ENCODE measurements around the gene KMT2E.

KMT2E gene

GRCh38 chr7:105141068-105141467 lies 127.1 kb downstream of the KMT2E start:
- no peaks in the 10 kb centered on the region for H3K4me1 ChIP-seq (ENCODE audit: control insufficient read depth, low read depth, low read length)
- no peak overlapping the region for H2BK15ac ChIP-seq (replicated peaks; ENCODE audit: low read depth)
- H3K79me2 ChIP-seq (ENCODE audit: control insufficient read depth, insufficient read depth, low read length): no peaks in the 10 kb centered on the region
- peaks cover 7% of the 10 kb centered on the region for H3K79me1 ChIP-seq (ENCODE audit: low read length)
- no peak overlapping the region for H4K5ac ChIP-seq (ENCODE audit: low read length)
- H2BK120ac ChIP-seq (ENCODE audit: low read depth, low read length): no peak overlapping the region
- H2BK5ac ChIP-seq (ENCODE audit: low read length): no peak overlapping the region
- H3K36me3 ChIP-seq (ENCODE audit: control insufficient read depth, insufficient read depth, low read length): no peaks in the 10 kb centered on the region
- peak; percentile 66 for DNase-seq
- H3K56ac ChIP-seq (ENCODE audit: low read length): no peak overlapping the region
- no peak overlapping the region for H3K4ac ChIP-seq (ENCODE audit: low read depth, low read length)
- no CpG with 5 or more reads among the region's 6 CpGs for WGBS (ENCODE audit: extremely low coverage, insufficient coverage, low lambda C conversion rate)
- H3K9ac ChIP-seq (ENCODE audit: low read length): no peak overlapping the region
- H3K4me3 ChIP-seq (ENCODE audit: low read length): no peak overlapping the region
- H3K27ac ChIP-seq (ENCODE audit: low read depth, low read length): no peak overlapping the region
- H3K18ac ChIP-seq (ENCODE audit: low read length): no peak overlapping the region
- H4K8ac ChIP-seq (ENCODE audit: low read depth, low read length): no peak overlapping the region
- H2AK5ac ChIP-seq (ENCODE audit: low read length): no peak overlapping the region
- no peak overlapping the region for H3K23ac ChIP-seq (ENCODE audit: low read length)
- H3K27me3 ChIP-seq (ENCODE audit: insufficient read depth, low read length, poor library complexity): no peaks in the 10 kb centered on the region
- H3K4me2 ChIP-seq (ENCODE audit: low read length): no peak overlapping the region

DNA sequence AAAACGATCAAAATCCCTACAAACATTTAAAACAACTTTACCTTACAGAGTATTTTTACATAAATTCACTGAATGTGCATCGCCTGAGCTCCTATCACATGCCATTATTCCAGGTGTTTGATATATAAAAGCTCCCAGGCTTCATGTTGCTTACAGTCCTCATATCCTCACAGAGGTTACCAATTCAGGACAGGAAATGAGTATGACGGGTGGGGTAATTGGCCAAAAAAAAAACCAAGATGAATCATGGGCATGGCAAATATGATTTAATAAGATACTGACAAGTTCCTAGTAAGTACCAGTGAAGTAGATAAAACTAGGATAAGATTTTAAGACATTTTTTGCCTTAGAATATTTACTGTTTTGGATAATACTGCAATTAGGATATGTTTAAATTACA lies 135.8 kb downstream of the KMT2E start:
- H3K36me3 ChIP-seq (ENCODE audit: control insufficient read depth, insufficient read depth, low read length): no peaks in the 10 kb centered on the region
- H3K18ac ChIP-seq (ENCODE audit: low read length): no peak overlapping the region
- WGBS (ENCODE audit: extremely low coverage, insufficient coverage, low lambda C conversion rate): no CpG with 5 or more reads among the region's 3 CpGs
- H3K27ac ChIP-seq (ENCODE audit: low read depth, low read length): no peak overlapping the region
- no peak overlapping the region for H3K9ac ChIP-seq (ENCODE audit: low read length)
- no peak overlapping the region for H3K4me3 ChIP-seq (ENCODE audit: low read length)
- no peak overlapping the region for H2AK5ac ChIP-seq (ENCODE audit: low read length)
- H3K4me1 ChIP-seq (ENCODE audit: control insufficient read depth, low read depth, low read length): no peaks in the 10 kb centered on the region
- H3K27me3 ChIP-seq (ENCODE audit: insufficient read depth, low read length, poor library complexity): no peaks in the 10 kb centered on the region
- no peaks in the 10 kb centered on the region for H3K79me2 ChIP-seq (ENCODE audit: control insufficient read depth, insufficient read depth, low read length)
- no peak overlapping the region for H3K4me2 ChIP-seq (ENCODE audit: low read length)
- H4K5ac ChIP-seq (ENCODE audit: low read length): no peak overlapping the region
- no peak overlapping the region for H3K23ac ChIP-seq (ENCODE audit: low read length)
- H3K79me1 ChIP-seq (ENCODE audit: low read length): no peaks in the 10 kb centered on the region
- no peak overlapping the region for H4K8ac ChIP-seq (ENCODE audit: low read depth, low read length)
- H3K56ac ChIP-seq (ENCODE audit: low read length): no peak overlapping the region
- no peak overlapping the region for H2BK120ac ChIP-seq (ENCODE audit: low read depth, low read length)
- H2BK15ac ChIP-seq (replicated peaks; ENCODE audit: low read depth): no peak overlapping the region
- DNase-seq: no peak
- H2BK5ac ChIP-seq (ENCODE audit: low read length): no peak overlapping the region
- no peak overlapping the region for H3K4ac ChIP-seq (ENCODE audit: low read depth, low read length)

- H3K79me1 ChIP-seq (ENCODE audit: low read length): no peaks in the 10 kb centered on the region
- no peak overlapping the region for H4K5ac ChIP-seq (ENCODE audit: low read length)
- no peak overlapping the region for H3K4ac ChIP-seq (ENCODE audit: low read depth, low read length)
- no CpG with 5 or more reads among the region's 3 CpGs for WGBS (ENCODE audit: extremely low coverage, insufficient coverage, low lambda C conversion rate)
- no peak overlapping the region for H3K56ac ChIP-seq (ENCODE audit: low read length)
- H3K36me3 ChIP-seq (ENCODE audit: control insufficient read depth, insufficient read depth, low read length): no peaks in the 10 kb centered on the region
- H2BK120ac ChIP-seq (ENCODE audit: low read depth, low read length): no peak overlapping the region
- no peaks in the 10 kb centered on the region for H3K79me2 ChIP-seq (ENCODE audit: control insufficient read depth, insufficient read depth, low read length)
- H3K18ac ChIP-seq (ENCODE audit: low read length): no peak overlapping the region
- no peak overlapping the region for H3K4me3 ChIP-seq (ENCODE audit: low read length)
- no peak for DNase-seq
- no peaks in the 10 kb centered on the region for H3K4me1 ChIP-seq (ENCODE audit: control insufficient read depth, low read depth, low read length)
- no peak overlapping the region for H3K27ac ChIP-seq (ENCODE audit: low read depth, low read length)
- H4K8ac ChIP-seq (ENCODE audit: low read depth, low read length): no peak overlapping the region
- H2AK5ac ChIP-seq (ENCODE audit: low read length): no peak overlapping the region
- H2BK15ac ChIP-seq (replicated peaks; ENCODE audit: low read depth): no peak overlapping the region
- no peak overlapping the region for H3K4me2 ChIP-seq (ENCODE audit: low read length)
- no peak overlapping the region for H3K9ac ChIP-seq (ENCODE audit: low read length)
- no peak overlapping the region for H2BK5ac ChIP-seq (ENCODE audit: low read length)
- H3K27me3 ChIP-seq (ENCODE audit: insufficient read depth, low read length, poor library complexity): no peaks in the 10 kb centered on the region
- no peak overlapping the region for H3K23ac ChIP-seq (ENCODE audit: low read length)
Observed at GRCh38 chr7:105151152-105151551, 137.1 kb downstream of the KMT2E start.

DNA sequence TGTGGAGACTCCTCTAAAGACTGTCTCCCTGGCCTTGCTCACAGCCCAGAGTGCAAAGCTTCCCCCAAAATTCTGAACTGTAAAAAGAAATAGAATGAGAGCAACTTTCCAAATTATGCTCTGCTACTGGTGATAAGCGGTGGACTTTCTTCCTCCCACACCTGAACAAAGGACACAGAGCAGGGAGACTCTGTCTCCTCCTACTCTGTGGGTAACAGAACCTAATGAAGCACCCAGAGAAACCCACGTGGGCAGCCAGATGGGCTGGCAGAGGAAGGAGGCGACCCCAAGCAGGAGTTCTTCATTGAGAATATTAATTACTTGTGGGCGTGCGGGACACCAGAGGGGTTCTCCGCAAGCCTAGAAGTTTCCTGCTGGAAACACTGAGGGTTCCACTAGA lies 139.5 kb downstream of the KMT2E start:
- H3K23ac ChIP-seq (ENCODE audit: low read length): no peak overlapping the region
- no peak overlapping the region for H3K56ac ChIP-seq (ENCODE audit: low read length)
- no peak overlapping the region for H2BK5ac ChIP-seq (ENCODE audit: low read length)
- H3K79me1 ChIP-seq (ENCODE audit: low read length): no peaks in the 10 kb centered on the region
- H4K5ac ChIP-seq (ENCODE audit: low read length): no peak overlapping the region
- H3K4me2 ChIP-seq (ENCODE audit: low read length): no peak overlapping the region
- H3K79me2 ChIP-seq (ENCODE audit: control insufficient read depth, insufficient read depth, low read length): no peaks in the 10 kb centered on the region
- no peak overlapping the region for H2BK120ac ChIP-seq (ENCODE audit: low read depth, low read length)
- H4K8ac ChIP-seq (ENCODE audit: low read depth, low read length): no peak overlapping the region
- H3K27ac ChIP-seq (ENCODE audit: low read depth, low read length): no peak overlapping the region
- no peak overlapping the region for H3K4me3 ChIP-seq (ENCODE audit: low read length)
- H3K36me3 ChIP-seq (ENCODE audit: control insufficient read depth, insufficient read depth, low read length): no peaks in the 10 kb centered on the region
- H3K4ac ChIP-seq (ENCODE audit: low read depth, low read length): no peak overlapping the region
- no peaks in the 10 kb centered on the region for H3K4me1 ChIP-seq (ENCODE audit: control insufficient read depth, low read depth, low read length)
- no CpG with 5 or more reads among the region's 6 CpGs for WGBS (ENCODE audit: extremely low coverage, insufficient coverage, low lambda C conversion rate)
- H3K18ac ChIP-seq (ENCODE audit: low read length): no peak overlapping the region
- no peaks in the 10 kb centered on the region for H3K27me3 ChIP-seq (ENCODE audit: insufficient read depth, low read length, poor library complexity)
- no peak for DNase-seq
- no peak overlapping the region for H2BK15ac ChIP-seq (replicated peaks; ENCODE audit: low read depth)
- no peak overlapping the region for H3K9ac ChIP-seq (ENCODE audit: low read length)
- no peak overlapping the region for H2AK5ac ChIP-seq (ENCODE audit: low read length)

DNA sequence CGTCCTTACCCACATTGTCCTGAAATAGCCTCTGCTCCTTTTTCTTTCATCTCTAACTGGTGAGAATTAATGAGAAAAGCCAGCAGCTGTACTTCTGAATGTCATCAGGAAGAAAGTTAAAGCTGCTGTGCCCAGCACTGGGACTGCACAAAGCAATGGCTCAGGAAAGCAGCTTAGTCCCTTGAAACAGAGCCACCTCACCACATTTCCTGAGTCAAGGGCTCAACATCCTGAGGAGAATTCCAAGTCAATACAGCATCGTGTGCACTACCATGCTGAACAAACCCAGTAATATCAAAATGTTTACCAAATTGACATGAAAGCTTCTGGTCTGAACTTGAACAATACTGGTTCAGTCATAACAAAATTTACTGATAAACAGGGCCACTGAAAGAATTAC lies 140.1 kb downstream of the KMT2E start:
- whole genome bisulfite sequencing (ENCODE audit: extremely low coverage, insufficient coverage, low lambda C conversion rate): no CpG with 5 or more reads among the region's 2 CpGs

DNA sequence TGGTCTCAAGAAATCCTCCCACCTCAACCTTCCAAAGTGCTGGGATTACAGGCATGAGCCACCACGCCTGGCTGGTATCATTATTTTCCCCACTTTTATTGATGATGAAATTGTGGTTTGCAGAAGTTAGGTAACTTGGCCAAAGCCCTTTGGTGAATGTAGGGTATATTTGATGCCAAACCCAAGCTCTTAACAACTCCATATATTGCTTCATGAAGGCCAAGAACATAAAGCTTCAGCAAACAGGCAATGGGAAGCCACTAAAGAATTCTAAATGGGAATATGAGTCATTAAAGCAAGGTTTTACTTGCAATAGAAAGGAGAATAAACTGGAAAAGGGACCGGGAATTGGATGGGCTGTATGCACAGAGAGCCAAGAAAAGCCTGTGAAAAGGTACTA lies 142.7 kb downstream of the KMT2E start:
- H3K4me1 ChIP-seq (ENCODE audit: control insufficient read depth, low read depth, low read length): no peaks in the 10 kb centered on the region
- H2BK120ac ChIP-seq (ENCODE audit: low read depth, low read length): no peak overlapping the region
- no peak overlapping the region for H3K4me2 ChIP-seq (ENCODE audit: low read length)
- H4K5ac ChIP-seq (ENCODE audit: low read length): no peak overlapping the region
- no peak overlapping the region for H3K27ac ChIP-seq (ENCODE audit: low read depth, low read length)
- no peak overlapping the region for H2AK5ac ChIP-seq (ENCODE audit: low read length)
- H3K56ac ChIP-seq (ENCODE audit: low read length): no peak overlapping the region
- no peaks in the 10 kb centered on the region for H3K79me2 ChIP-seq (ENCODE audit: control insufficient read depth, insufficient read depth, low read length)
- no peaks in the 10 kb centered on the region for H3K79me1 ChIP-seq (ENCODE audit: low read length)
- no peak overlapping the region for H3K9ac ChIP-seq (ENCODE audit: low read length)
- no peak overlapping the region for H3K18ac ChIP-seq (ENCODE audit: low read length)
- peak overlapping the region; percentile 19 for H3K23ac ChIP-seq (ENCODE audit: low read length)
- no peak overlapping the region for H3K4ac ChIP-seq (ENCODE audit: low read depth, low read length)
- H3K36me3 ChIP-seq (ENCODE audit: control insufficient read depth, insufficient read depth, low read length): no peaks in the 10 kb centered on the region
- H2BK5ac ChIP-seq (ENCODE audit: low read length): no peak overlapping the region
- H3K4me3 ChIP-seq (ENCODE audit: low read length): no peak overlapping the region
- WGBS (ENCODE audit: extremely low coverage, insufficient coverage, low lambda C conversion rate): no CpG with 5 or more reads among the region's 2 CpGs
- no peak for DNase-seq
- H2BK15ac ChIP-seq (replicated peaks; ENCODE audit: low read depth): no peak overlapping the region
- H4K8ac ChIP-seq (ENCODE audit: low read depth, low read length): no peak overlapping the region
- no peaks in the 10 kb centered on the region for H3K27me3 ChIP-seq (ENCODE audit: insufficient read depth, low read length, poor library complexity)

More for the DNA sequence above, 140.1 kb downstream of the KMT2E start:
- no peaks in the 10 kb centered on the region for H3K79me1 ChIP-seq (ENCODE audit: low read length)
- H3K4me3 ChIP-seq (ENCODE audit: low read length): no peak overlapping the region
- no peak overlapping the region for H3K23ac ChIP-seq (ENCODE audit: low read length)
- H2AK5ac ChIP-seq (ENCODE audit: low read length): no peak overlapping the region
- no peak overlapping the region for H3K4me2 ChIP-seq (ENCODE audit: low read length)
- H4K5ac ChIP-seq (ENCODE audit: low read length): no peak overlapping the region
- H3K36me3 ChIP-seq (ENCODE audit: control insufficient read depth, insufficient read depth, low read length): no peaks in the 10 kb centered on the region
- H3K27ac ChIP-seq (ENCODE audit: low read depth, low read length): no peak overlapping the region
- no peaks in the 10 kb centered on the region for H3K79me2 ChIP-seq (ENCODE audit: control insufficient read depth, insufficient read depth, low read length)
- H2BK5ac ChIP-seq (ENCODE audit: low read length): no peak overlapping the region
- no peak overlapping the region for H2BK120ac ChIP-seq (ENCODE audit: low read depth, low read length)
- no peak overlapping the region for H4K8ac ChIP-seq (ENCODE audit: low read depth, low read length)
- H3K9ac ChIP-seq (ENCODE audit: low read length): no peak overlapping the region
- no peak for DNase-seq
- no peak overlapping the region for H2BK15ac ChIP-seq (replicated peaks; ENCODE audit: low read depth)
- no peak overlapping the region for H3K56ac ChIP-seq (ENCODE audit: low read length)
- H3K4ac ChIP-seq (ENCODE audit: low read depth, low read length): no peak overlapping the region
- H3K4me1 ChIP-seq (ENCODE audit: control insufficient read depth, low read depth, low read length): no peaks in the 10 kb centered on the region
- H3K27me3 ChIP-seq (ENCODE audit: insufficient read depth, low read length, poor library complexity): no peaks in the 10 kb centered on the region
- H3K18ac ChIP-seq (ENCODE audit: low read length): no peak overlapping the region

All from mesendoderm (in vitro differentiated cells).